ENCODE measurements around the gene ZC3HAV1. TPM values are rescaled to one million over a fixed set of nuclear protein-coding genes. Genes with fewer than 3 reads are reported as not detected.
"Not testable (repeated sequence)": the region's sequence is repeated elsewhere in the genome, so short reads cannot be mapped to it uniquely, and the experiment has no call there.

Gene ZC3HAV1
- total and polyA plus RNA-seq, 9 of the 15 experiments (the other 6 are each of a cell fraction or from before 2014, with no cell fraction given), result 11.9 to 40.5 (median 23.9) TPM

GRCh38 chr7:139106959-139107358 lies 2.6 kb downstream of the ZC3HAV1 start (continued):
- no peak for TF ChIP-seq RBM39 (optimal IDR thresholded peaks at IDR 0.05; ENCODE audit: low read depth, low read length)

DNA sequence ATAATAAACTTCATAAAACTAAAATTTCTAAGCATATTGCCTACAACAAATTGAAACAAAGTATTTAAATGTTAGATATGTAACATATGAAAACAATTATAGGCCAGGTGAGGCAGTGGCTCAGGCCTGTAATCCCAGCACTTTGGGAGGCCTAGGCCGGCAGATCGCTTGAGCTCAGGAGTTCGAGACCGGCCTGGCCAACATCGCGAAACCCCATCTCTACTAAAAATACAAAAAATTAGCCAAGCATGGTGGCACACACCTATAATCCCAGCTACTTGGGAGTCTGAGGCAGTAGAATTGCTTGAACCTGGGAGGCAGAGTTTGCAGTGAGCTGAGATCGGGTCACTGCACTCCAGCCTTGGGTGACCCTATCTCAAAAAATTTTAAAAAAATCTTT lies 3.3 kb downstream of the ZC3HAV1 start:
- H3K9me3 ChIP-seq (replicated peaks; ENCODE audit: control insufficient read depth, insufficient read depth, low read depth, low read length); H3K27me3 ChIP-seq (ENCODE audit: control insufficient read depth in 2 of 2, insufficient read depth in 2 of 2, low read length in 2 of 2); ATAC-seq; CTCF ChIA-PET (ENCODE audit: low intra/inter-chr PET ratio); H2AFZ ChIP-seq (ENCODE audit: low read depth, low read length); H3K9me1 ChIP-seq (ENCODE audit: control insufficient read depth, insufficient read depth, low read length); FAIRE-seq; H3K36me3 ChIP-seq (ENCODE audit: control insufficient read depth, insufficient read depth, low read length); BruUV-seq (replicated peaks); H4K20me1 ChIP-seq (replicated peaks; ENCODE audit: control insufficient read depth, insufficient read depth, low read length); in situ Hi-C loops (cut with MboI); TF ChIP-seq NR2C2 (CRISPR knock-in tag; IDR thresholded peaks at IDR 0.05): not testable (repeated sequence)
- Histone ChIP-seq H3K4me2 (ENCODE audit: insufficient read depth, low read length) (peak overlapping the region; percentile 63), H3K4me3 (peak overlapping the region; percentile 12; the same call in 1 of the 2 replicates), H3K79me2 (ENCODE audit: control insufficient read depth, insufficient read depth, low read length) (peaks cover 73% of the 10 kb centered on the region), H3K27ac (ENCODE audit: extremely low read depth, low read depth, low read length) (peak overlapping the region; percentile 88), H3K9ac (ENCODE audit: insufficient read depth in 1 of 2, low read depth in 2 of 2, low read length in 2 of 2) (peak overlapping the region; percentile 85 to 87; a peak in 3 of 4 replicates), H3K4me1 (replicated peaks in 1 of 2; ENCODE audit: control insufficient read depth in 2 of 2, insufficient read depth in 2 of 2, low read length in 2 of 2) (peaks cover 21 to 48% of the 10 kb centered on the region in 2 experiments)
- DNase-seq (ENCODE audit: extremely low read depth in 1 of 4, low spot score in 3 of 4), result peak in 1 of 4 experiments; percentile 43
- POLR2A ChIA-PET, result interaction anchor here (0.6 to 1.1 kb wide), 10 partner anchors 9 to 582 kb away, joined by 3 to 8 read pairs (median 4); no protein-coding TSS in a partner anchor
- intact Hi-C loops (cut with micrococcal nuclease), result loop anchor here (5.0 kb wide), 1 partner anchor 126 kb away; the partner anchor contains the start of gene UBN2
- TF ChIP-seq ZFP1 (CRISPR knock-in tag; IDR thresholded peaks at IDR 0.05), result 0 out of 2 replicates have a peak, but pooled peaks have one; percentile 42
- peak; percentile 25; the same call in 1 of the 2 replicates for TF ChIP-seq ZZZ3 (IDR thresholded peaks at IDR 0.05)
- TF ChIP-seq MLLT1 (IDR thresholded peaks at IDR 0.05), result peak; percentile 19 to 86; a peak in 2 of 4 replicates
- peak; percentile 15; the same call in 1 of the 2 replicates for TF ChIP-seq CC2D1A (IDR thresholded peaks at IDR 0.05)
- 0 out of 2 replicates have a peak, but pooled peaks have one; percentile 33 for TF ChIP-seq KDM2B (CRISPR knock-in tag; IDR thresholded peaks at IDR 0.05)
- 0 out of 2 replicates have a peak, but pooled peaks have one; percentile 5 for TF ChIP-seq ZNF41 (CRISPR knock-in tag; conservative IDR thresholded peaks at IDR 0.05)
- peak; percentile 0 for TF ChIP-seq KDM5B (IDR thresholded peaks at IDR 0.05; ENCODE audit: insufficient replicate concordance, low read depth, low read length)
- 0 out of 2 replicates have a peak, but pooled peaks have one; percentile 3 for TF ChIP-seq NR2C2 (tag; IDR thresholded peaks at IDR 0.05)
- 0 out of 2 replicates have a peak, but pooled peaks have one; percentile 6 for TF ChIP-seq KLF6 (CRISPR knock-in tag; IDR thresholded peaks at IDR 0.05; ENCODE audit: borderline replicate concordance)
- 0 out of 2 replicates have a peak, but pooled peaks have one; percentile 25 for TF ChIP-seq KAT7 (CRISPR knock-in tag; IDR thresholded peaks at IDR 0.05; ENCODE audit: borderline replicate concordance)
- TF ChIP-seq HDGF (IDR thresholded peaks at IDR 0.05), result 0 out of 2 replicates have a peak, but pooled peaks have one; percentile 31
- TF ChIP-seq, protein P1, sequence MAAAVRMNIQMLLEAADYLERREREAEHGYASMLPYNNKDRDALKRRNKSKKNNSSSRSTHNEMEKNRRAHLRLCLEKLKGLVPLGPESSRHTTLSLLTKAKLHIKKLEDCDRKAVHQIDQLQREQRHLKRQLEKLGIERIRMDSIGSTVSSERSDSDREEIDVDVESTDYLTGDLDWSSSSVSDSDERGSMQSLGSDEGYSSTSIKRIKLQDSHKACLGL (CRISPR knock-in tag; IDR thresholded peaks at IDR 0.05; ENCODE audit: borderline replicate concordance, poor library complexity, severe bottlenecking), result peak; percentile 12
- 0 out of 2 replicates have a peak, but pooled peaks have one; percentile 12 for TF ChIP-seq DPF2 (IDR thresholded peaks at IDR 0.05)
- TF ChIP-seq ETV5 (CRISPR knock-in tag; IDR thresholded peaks at IDR 0.05; ENCODE audit: low read depth), result 0 out of 2 replicates have a peak, but pooled peaks have one; percentile 24
- peak; percentile 81 for TF ChIP-seq ZFX (CRISPR knock-in tag; IDR thresholded peaks at IDR 0.05)
- WGBS (ENCODE audit: insufficient coverage, low coverage, missing lambda C conversion rate), result 43% methylated on average over 7 of the region's 7 CpGs

All from K562 (cell line).